ENCODE measurements around the gene NHERF2.

DNA sequence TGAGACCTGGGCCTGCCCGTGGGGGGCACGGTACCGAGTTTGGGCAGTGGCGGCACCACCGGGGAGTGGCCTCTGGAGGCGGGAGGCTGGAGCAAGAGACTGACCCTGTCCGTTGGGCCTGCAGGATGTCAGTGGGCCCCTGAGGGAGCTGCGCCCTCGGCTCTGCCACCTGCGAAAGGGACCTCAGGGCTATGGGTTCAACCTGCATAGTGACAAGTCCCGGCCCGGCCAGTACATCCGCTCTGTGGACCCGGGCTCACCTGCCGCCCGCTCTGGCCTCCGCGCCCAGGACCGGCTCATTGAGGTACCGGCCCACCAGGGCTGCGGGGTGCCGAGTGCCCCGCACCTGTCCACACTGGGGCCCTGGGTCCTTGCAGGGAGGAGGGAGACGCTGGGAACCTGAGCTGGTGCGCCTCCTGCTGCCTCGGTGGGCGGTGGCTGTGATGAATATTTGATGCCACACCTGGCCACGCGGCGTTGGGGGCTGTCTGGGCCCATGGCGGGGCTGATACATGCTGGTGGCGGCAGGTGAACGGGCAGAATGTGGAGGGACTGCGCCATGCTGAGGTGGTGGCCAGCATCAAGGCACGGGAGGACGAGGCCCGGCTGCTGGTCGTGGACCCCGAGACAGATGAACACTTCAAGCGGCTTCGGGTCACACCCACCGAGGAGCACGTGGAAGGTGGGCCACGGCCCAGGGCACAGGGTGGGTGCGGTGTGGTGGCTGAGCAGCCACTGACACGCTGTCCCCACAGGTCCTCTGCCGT is 9.7 kb downstream of the NHERF2 start:
- TF ChIP-seq, protein P1, sequence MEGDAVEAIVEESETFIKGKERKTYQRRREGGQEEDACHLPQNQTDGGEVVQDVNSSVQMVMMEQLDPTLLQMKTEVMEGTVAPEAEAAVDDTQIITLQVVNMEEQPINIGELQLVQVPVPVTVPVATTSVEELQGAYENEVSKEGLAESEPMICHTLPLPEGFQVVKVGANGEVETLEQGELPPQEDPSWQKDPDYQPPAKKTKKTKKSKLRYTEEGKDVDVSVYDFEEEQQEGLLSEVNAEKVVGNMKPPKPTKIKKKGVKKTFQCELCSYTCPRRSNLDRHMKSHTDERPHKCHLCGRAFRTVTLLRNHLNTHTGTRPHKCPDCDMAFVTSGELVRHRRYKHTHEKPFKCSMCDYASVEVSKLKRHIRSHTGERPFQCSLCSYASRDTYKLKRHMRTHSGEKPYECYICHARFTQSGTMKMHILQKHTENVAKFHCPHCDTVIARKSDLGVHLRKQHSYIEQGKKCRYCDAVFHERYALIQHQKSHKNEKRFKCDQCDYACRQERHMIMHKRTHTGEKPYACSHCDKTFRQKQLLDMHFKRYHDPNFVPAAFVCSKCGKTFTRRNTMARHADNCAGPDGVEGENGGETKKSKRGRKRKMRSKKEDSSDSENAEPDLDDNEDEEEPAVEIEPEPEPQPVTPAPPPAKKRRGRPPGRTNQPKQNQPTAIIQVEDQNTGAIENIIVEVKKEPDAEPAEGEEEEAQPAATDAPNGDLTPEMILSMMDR (IDR thresholded peaks at IDR 0.05): no peak
- TF ChIP-seq POLR2A (IDR thresholded peaks at IDR 0.05): no peak
